ENCODE data around the gene OR5H6. TPM values are rescaled to one million over a fixed set of nuclear protein-coding genes. Genes with fewer than 3 reads are reported as not detected.

Gene OR5H6
- polyA plus RNA-seq, 3 donors, result not detected

Other genes starting within 250 kb of the OR5H6 start
- gene GABRR3, start 228.9 kb upstream of the OR5H6 start, polyA plus RNA-seq (ENCODE audit: insufficient read length in 3 of 3), result under 1 TPM in 1 of 3 donors, not detected in 2; 0.04 TPM
- not detected for gene OR5AC2, start 177.1 kb upstream of the OR5H6 start, polyA plus RNA-seq (ENCODE audit: insufficient read length in 3 of 3)
- gene OR5H1, start 133.5 kb upstream of the OR5H6 start, polyA plus RNA-seq (ENCODE audit: insufficient read length in 3 of 3), result not detected
- not detected for gene OR5H14, start 116.8 kb upstream of the OR5H6 start, polyA plus RNA-seq (ENCODE audit: insufficient read length in 3 of 3)
- gene OR5H15, start 97.5 kb upstream of the OR5H6 start, polyA plus RNA-seq (ENCODE audit: insufficient read length in 3 of 3), result not detected
- not detected for gene OR5H2, start 18.3 kb downstream of the OR5H6 start, polyA plus RNA-seq (ENCODE audit: insufficient read length in 3 of 3)
- gene OR5K4, start 89.6 kb downstream of the OR5H6 start, polyA plus RNA-seq (ENCODE audit: insufficient read length in 3 of 3), result not detected
- not detected for gene OR5K3, start 126.4 kb downstream of the OR5H6 start, polyA plus RNA-seq (ENCODE audit: insufficient read length in 3 of 3)
- not detected for gene OR5K1, start 199.0 kb downstream of the OR5H6 start, polyA plus RNA-seq (ENCODE audit: insufficient read length in 3 of 3)
- gene OR5K2, start 233.4 kb downstream of the OR5H6 start, polyA plus RNA-seq (ENCODE audit: insufficient read length in 3 of 3), result under 1 TPM in 2 of 3 donors, not detected in 1; 0.16 to 0.53 TPM

All from right renal cortex interstitium (tissue), 3 donors.